Kidney epithelial cell (primary cell): ENCODE data around the gene CHST7. TPM values are rescaled to one million over a fixed set of nuclear protein-coding genes. Genes with fewer than 3 reads are reported as not detected.

Source experiments
- DNase-seq: peaks from one replicate; pipeline ENCODE4 v3.0.0-alpha.2; 2010; ENCODE audit warnings: low read depth
- H3K27me3 ChIP-seq: 2 replicates; pipeline ENCODE4 v1.6.0; 2011; ENCODE audit warnings: low read length; ENCODE audit not compliant: control insufficient read depth, insufficient read depth
- H3K36me3 ChIP-seq: 2 replicates; pipeline ENCODE4 v1.5.1; 2011; ENCODE audit warnings: low read length; ENCODE audit not compliant: control insufficient read depth, insufficient read depth
- H3K4me3 ChIP-seq: 2 replicates; pipeline ENCODE4 v1.5.1; 2011; ENCODE audit warnings: low read depth, mild to moderate bottlenecking, control low read depth, low read length
- total RNA-seq: library from RNA; depleted of rRNA; stranded (reverse); fragments of >200 nt; gene quantifications from 2 replicates; pipeline ENCODE4 v1.2.3, GENCODE V29; 2015
- TF ChIP-seq, protein P1 (sequence below): IDR thresholded peaks from 2 replicates; pipeline ENCODE4 v1.5.1; 2011; ENCODE audit warnings: mild to moderate bottlenecking, moderate library complexity, low read length, control low read depth, inconsistent platforms; ENCODE audit not compliant: insufficient read depth, poor library complexity, severe bottlenecking

CHST7 gene
- total RNA-seq, 1 donor from 2014 or later, result 5.2 TPM

DNA sequence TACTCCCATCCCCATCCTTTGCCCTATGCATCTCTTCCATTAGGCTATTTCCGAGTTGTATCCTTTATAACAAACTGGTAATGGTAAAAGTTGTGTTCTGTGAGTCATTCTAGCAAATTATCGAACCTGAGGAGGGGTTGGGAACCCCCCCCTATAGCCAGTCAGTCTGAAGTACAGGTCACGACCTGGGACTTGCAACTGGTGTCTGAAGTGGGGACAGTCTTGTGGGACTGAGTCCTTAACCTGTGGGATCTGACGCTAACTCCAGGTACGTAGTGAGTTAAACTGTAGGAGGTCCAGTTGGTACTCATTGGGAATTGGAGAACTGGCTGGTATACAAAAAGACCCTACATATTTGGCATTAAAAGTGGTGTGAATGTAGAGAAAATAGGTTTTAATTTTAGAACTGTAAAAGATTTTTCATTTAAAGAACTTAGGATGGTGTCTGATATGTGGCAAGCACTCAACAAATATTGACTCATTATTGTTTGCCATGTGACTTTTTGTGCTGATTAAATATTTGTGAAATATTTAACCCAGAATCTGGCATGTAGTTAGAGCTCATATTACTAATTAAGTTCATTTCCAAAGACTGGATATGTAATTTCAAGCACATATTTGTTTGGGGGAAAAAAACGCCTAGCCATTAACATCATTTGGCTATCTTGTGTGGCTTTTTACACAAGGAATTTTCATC is 50.7 kb downstream of the CHST7 start:
- no peak overlapping the region for H3K4me3 ChIP-seq
- TF ChIP-seq, protein P1, sequence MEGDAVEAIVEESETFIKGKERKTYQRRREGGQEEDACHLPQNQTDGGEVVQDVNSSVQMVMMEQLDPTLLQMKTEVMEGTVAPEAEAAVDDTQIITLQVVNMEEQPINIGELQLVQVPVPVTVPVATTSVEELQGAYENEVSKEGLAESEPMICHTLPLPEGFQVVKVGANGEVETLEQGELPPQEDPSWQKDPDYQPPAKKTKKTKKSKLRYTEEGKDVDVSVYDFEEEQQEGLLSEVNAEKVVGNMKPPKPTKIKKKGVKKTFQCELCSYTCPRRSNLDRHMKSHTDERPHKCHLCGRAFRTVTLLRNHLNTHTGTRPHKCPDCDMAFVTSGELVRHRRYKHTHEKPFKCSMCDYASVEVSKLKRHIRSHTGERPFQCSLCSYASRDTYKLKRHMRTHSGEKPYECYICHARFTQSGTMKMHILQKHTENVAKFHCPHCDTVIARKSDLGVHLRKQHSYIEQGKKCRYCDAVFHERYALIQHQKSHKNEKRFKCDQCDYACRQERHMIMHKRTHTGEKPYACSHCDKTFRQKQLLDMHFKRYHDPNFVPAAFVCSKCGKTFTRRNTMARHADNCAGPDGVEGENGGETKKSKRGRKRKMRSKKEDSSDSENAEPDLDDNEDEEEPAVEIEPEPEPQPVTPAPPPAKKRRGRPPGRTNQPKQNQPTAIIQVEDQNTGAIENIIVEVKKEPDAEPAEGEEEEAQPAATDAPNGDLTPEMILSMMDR, result no peak
- DNase-seq, result no peak
- H3K27me3 ChIP-seq, result no peaks in the 10 kb centered on the region
- no peaks in the 10 kb centered on the region for H3K36me3 ChIP-seq

DNA sequence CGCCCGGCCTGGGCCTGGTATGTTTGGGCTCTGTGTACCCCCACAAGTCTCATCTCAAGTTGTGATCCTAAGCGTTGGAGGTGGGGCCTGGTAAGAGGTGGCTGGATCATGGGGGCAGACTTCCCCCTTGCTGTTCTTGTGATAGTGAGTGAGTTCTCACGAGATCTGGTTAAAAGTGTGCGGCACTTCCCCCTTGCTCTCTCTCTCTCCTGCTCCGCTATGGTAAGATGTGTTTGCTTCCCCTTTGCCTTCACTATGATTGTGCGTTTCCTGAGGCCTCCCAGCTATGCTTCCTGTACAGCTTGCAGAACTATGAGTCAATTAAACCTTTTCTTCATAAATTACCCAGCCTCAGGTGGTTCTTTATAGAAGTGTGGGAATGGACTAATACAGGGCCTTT is 53.0 kb downstream of the CHST7 start:
- TF ChIP-seq, protein P1, result no peak
- H3K27me3 ChIP-seq, result no peaks in the 10 kb centered on the region
- DNase-seq, result no peak
- no peaks in the 10 kb centered on the region for H3K36me3 ChIP-seq
- H3K4me3 ChIP-seq, result no peak overlapping the region

DNA sequence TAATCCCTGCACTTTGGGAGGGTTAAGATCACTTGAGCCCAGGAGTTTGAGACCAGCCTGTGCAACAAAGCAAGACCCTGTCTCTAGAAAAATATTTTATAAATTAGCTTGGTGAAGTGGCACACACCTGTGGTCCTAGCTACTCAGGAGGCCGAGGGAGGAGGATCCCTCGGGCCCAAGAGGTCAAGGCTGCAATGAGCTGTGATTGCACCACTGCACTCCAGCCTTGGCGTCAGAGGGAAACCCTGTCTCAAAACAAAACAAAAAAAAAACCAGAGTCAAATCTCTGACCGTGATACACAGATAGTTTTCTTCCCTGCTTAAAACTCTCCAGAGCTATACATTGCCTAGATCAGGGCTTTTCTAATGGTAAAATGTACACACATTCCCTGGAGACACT is 53.5 kb downstream of the CHST7 start:
- DNase-seq, result no peak
- Histone ChIP-seq H3K27me3 (no peaks in the 10 kb centered on the region), H3K36me3 (no peaks in the 10 kb centered on the region), H3K4me3 (no peak overlapping the region)
- TF ChIP-seq, protein P1, result no peak

DNA sequence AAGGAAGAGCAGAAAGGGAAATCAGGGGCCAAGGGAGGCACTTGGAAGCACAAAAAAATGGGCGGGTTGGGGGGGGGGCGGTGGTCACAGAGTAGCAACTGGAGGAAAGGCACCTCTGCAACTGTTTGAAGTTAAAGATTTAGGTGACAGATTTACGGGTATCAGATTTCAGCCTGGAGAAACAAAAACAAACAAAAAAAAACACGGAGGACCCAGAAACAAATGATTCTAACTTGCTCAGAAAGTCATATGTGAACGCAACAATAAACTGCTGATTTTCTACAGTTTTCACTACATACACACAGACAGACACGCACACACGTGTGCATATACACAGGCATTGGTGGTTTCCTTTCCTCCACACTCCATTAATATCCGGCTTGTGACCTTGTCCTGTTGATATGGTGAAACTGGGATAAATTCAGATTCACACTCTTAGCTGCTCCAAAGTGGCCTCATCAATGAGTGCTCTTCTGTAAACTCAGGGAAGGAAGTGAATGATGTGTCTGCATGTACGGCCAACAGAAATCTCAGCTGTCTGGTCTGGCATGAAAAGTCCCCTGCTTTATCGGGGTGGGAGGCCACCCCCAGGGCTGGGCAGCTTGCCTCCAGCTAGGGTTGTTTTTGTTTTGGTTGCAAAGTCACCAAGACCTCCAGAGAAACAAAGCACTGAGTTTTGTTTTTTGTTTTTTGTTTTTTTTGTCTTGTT is 54.3 kb downstream of the CHST7 start:
- DNase-seq, result no peak
- TF ChIP-seq, protein P1, result no peak
- no peaks in the 10 kb centered on the region for H3K27me3 ChIP-seq
- no peak overlapping the region for H3K4me3 ChIP-seq
- H3K36me3 ChIP-seq, result no peaks in the 10 kb centered on the region

DNA sequence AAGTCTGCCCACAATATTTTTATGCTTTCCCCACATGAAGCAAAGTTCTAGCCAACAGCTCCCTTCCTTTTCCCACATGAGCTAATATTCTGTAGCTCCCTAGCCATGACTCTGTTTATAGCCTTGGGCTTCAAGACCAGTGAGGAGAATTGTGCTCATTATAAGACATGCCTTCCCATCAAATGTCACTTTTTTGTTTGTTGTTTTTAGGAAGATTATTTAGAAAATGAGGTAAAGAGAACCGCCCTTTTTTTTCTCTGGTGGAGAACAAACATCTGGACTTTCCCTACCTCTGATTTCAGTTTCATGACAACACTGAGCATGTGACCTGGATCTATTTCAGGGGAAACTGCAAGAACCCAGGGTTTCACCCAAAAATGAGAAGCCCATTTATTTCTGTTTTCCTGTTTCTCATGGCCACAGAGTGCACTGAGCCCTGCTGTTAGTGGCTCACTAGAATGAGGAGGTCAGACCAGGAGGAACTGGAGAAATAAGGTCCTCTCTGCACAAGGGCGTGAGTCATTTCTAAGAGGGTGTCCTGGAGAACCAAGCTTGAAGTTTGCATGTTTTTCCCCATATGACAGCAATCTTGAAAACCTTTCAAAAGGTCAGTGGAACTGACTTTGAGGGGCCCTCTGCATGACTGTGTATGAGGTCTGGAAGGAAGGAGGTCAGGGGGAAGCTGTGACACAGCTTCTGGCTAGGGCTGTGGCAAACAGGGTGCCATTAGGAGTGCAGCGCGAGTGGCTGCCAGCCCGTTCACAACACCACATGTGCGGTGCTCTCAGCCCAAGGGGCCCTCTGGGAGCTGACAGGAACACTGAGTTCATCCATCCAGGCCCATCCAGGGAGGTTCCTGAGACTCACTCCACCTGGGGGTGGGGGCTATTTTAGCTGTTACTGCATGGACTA is 55.2 kb downstream of the CHST7 start:
- DNase-seq, result no peak
- Histone ChIP-seq H3K36me3 (no peaks in the 10 kb centered on the region), H3K27me3 (no peaks in the 10 kb centered on the region), H3K4me3 (no peak overlapping the region)
- TF ChIP-seq, protein P1, result no peak
